ES-I3 (cell line): ENCODE measurements around the gene SSNA1.

Experiments
- H3K36me3 ChIP-seq: 2 replicates; pipeline ENCODE4 v1.6.1; 2013; ENCODE audit warnings: mild to moderate bottlenecking, low read length, control low read depth, moderate library complexity; ENCODE audit not compliant: insufficient read depth
- H3K4me1 ChIP-seq: 2 replicates; pipeline ENCODE4 v1.6.1; 2013; ENCODE audit warnings: mild to moderate bottlenecking, control low read depth, low read length; ENCODE audit not compliant: insufficient read depth
- H3K9ac ChIP-seq: 2 replicates; pipeline ENCODE4 v1.6.1; 2013; ENCODE audit warnings: low read depth, mild to moderate bottlenecking, low read length, moderate library complexity
- H3K9me3 ChIP-seq: 2 replicates; pipeline ENCODE4 v1.6.1; 2013; ENCODE audit warnings: mild to moderate bottlenecking, low read length, moderate library complexity; ENCODE audit not compliant: control insufficient read depth, insufficient read depth

The SSNA1 gene

GRCh38 chr9:137228506-137228967 lies 40.1 kb downstream of the SSNA1 start:
- no peak overlapping the region for H3K9ac ChIP-seq
- no peaks in the 10 kb centered on the region for H3K36me3 ChIP-seq

GRCh38 chr9:137228968-137229896 lies 40.8 kb downstream of the SSNA1 start:
- no peaks in the 10 kb centered on the region for H3K36me3 ChIP-seq
- H3K9ac ChIP-seq: no peak overlapping the region
- H3K9me3 ChIP-seq: no peaks in the 10 kb centered on the region
- no peaks in the 10 kb centered on the region for H3K4me1 ChIP-seq

More at GRCh38 chr9:137228506-137228967, 40.1 kb downstream of the SSNA1 start:
- Histone ChIP-seq H3K4me1 (no peaks in the 10 kb centered on the region), H3K9me3 (no peaks in the 10 kb centered on the region)

- H3K4me1 ChIP-seq: no peaks in the 10 kb centered on the region
- no peaks in the 10 kb centered on the region for H3K36me3 ChIP-seq
- no peak overlapping the region for H3K9ac ChIP-seq
- H3K9me3 ChIP-seq: no peaks in the 10 kb centered on the region
These were observed 41.6 kb downstream of the SSNA1 start for GRCh38 chr9:137229903-137230704.

- Histone ChIP-seq H3K4me1 (no peaks in the 10 kb centered on the region; the same call in 1 of the 2 replicates), H3K9ac (no peak within 1 kb of the TSS), H3K9me3 (no peaks in the 10 kb centered on the region), H3K36me3 (no peaks in the 10 kb centered on the region)
These were observed 42.4 kb downstream of the SSNA1 start, which contains the start of gene SLC34A3 for GRCh38 chr9:137230705-137231371. Gene SLC34A3, plus strand, starts transcription at chr9:137230901. Its CDS starts 802 bp downstream, at chr9:137231703.

DNA sequence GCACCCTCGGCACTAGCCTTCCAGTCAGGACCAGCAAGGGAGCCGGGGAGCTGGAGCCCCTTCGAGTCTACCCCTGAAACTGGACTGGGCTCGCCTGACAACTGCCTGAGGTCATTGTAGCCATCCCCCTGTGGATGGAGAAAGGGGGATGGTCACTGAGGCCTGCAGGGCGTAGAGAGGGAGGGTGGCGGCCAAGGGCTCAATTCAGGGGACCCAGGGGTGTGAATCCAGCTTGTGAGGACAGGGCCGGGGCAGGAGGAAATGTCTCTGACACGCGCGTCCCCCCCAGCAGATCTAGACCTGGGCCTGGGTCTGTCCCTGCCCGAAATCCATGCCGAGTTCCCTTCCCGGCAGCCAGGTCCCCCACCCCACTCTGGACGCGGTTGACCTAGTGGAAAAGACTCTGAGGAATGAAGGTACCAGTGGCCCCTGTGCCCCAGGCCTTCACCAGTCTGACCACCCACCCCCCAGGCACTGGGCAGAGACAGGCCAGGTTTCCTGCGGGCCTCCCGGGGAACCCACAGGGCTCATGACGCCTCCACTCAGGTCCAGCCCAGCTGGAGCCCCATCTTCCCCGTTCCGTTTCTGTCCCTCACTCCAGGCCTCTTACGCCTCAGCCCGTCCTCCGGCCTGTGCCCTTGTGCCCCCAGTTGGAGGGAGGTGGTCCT lies 43.0 kb downstream of the SSNA1 start:
- Histone ChIP-seq H3K9me3 (no peaks in the 10 kb centered on the region), H3K9ac (no peak overlapping the region), H3K4me1 (peaks cover 4% of the 10 kb centered on the region; the same call in 1 of the 2 replicates), H3K36me3 (no peaks in the 10 kb centered on the region)

- no peaks in the 10 kb centered on the region for H3K9me3 ChIP-seq
- peaks cover 10% of the 10 kb centered on the region; the same call in 1 of the 2 replicates for H3K4me1 ChIP-seq
- no peaks in the 10 kb centered on the region for H3K36me3 ChIP-seq
- no peak overlapping the region for H3K9ac ChIP-seq
These were observed 43.6 kb downstream of the SSNA1 start for GRCh38 chr9:137232101-137232500.

DNA sequence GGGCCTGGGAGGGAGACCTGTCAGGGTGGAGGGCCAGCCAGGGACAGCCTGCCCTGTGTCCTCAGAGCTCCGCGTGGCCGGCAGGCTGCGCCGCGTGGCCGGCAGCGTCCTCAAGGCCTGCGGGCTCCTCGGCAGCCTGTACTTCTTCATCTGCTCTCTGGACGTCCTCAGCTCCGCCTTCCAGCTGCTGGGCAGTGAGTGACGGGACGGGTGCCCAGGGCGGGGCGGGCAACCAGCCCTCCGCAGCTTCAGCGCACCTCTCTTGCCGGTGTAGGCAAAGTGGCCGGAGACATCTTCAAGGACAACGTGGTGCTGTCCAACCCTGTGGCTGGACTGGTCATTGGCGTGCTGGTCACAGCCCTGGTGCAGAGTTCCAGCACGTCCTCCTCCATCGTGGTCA lies 44.0 kb downstream of the SSNA1 start:
- Histone ChIP-seq H3K36me3 (no peaks in the 10 kb centered on the region), H3K4me1 (peaks cover 12% of the 10 kb centered on the region; the same call in 1 of the 2 replicates), H3K9ac (no peak overlapping the region)

GRCh38 chr9:137233143-137233980 lies 44.9 kb downstream of the SSNA1 start:
- H3K4me1 ChIP-seq: peaks cover 12% of the 10 kb centered on the region; the same call in 1 of the 2 replicates
- no peak overlapping the region for H3K9ac ChIP-seq
- no peaks in the 10 kb centered on the region for H3K9me3 ChIP-seq
- H3K36me3 ChIP-seq: no peaks in the 10 kb centered on the region

More for the DNA sequence above, 44.0 kb downstream of the SSNA1 start:
- H3K9me3 ChIP-seq: no peaks in the 10 kb centered on the region

GRCh38 chr9:137234055-137234697 lies 45.7 kb downstream of the SSNA1 start:
- no peaks in the 10 kb centered on the region for H3K36me3 ChIP-seq
- H3K9me3 ChIP-seq: no peaks in the 10 kb centered on the region
- H3K9ac ChIP-seq: no peak overlapping the region
- H3K4me1 ChIP-seq: peaks cover 12% of the 10 kb centered on the region; the same call in 1 of the 2 replicates

DNA sequence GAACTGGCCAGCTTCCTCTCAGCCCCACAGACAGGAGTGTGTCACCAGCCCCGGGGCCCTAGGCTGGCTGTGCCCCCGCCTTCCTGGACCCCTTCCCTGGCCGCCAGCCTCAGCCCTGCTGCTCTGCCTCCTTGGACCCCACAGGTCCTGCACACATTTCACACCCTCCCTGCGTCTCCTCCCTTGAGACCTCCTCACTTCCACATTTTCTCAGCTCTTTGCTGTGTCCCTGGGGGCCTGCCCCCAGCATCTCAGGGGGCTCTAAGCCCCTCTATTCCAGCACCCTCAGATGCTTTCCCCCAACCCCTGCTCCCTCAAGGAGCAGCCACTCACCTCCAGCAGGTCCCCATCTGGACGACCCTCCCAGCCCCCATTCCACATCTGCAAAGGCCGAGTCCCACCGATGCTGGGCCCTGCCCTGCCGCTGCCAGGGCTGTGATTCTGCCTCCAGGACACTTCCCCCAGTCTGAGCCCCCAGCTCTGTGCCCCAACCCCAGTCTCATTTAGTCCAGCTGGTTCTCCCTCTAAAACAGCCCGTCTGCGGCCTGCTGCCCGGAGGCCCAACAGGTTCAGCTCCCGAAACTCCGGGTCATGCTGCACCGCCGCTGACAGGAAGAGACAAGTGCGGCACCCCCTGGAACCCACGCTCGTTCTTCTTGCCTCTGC lies 46.4 kb downstream of the SSNA1 start:
- Histone ChIP-seq H3K4me1 (peaks cover 12% of the 10 kb centered on the region; the same call in 1 of the 2 replicates), H3K36me3 (no peaks in the 10 kb centered on the region), H3K9me3 (no peaks in the 10 kb centered on the region), H3K9ac (no peak overlapping the region)

DNA sequence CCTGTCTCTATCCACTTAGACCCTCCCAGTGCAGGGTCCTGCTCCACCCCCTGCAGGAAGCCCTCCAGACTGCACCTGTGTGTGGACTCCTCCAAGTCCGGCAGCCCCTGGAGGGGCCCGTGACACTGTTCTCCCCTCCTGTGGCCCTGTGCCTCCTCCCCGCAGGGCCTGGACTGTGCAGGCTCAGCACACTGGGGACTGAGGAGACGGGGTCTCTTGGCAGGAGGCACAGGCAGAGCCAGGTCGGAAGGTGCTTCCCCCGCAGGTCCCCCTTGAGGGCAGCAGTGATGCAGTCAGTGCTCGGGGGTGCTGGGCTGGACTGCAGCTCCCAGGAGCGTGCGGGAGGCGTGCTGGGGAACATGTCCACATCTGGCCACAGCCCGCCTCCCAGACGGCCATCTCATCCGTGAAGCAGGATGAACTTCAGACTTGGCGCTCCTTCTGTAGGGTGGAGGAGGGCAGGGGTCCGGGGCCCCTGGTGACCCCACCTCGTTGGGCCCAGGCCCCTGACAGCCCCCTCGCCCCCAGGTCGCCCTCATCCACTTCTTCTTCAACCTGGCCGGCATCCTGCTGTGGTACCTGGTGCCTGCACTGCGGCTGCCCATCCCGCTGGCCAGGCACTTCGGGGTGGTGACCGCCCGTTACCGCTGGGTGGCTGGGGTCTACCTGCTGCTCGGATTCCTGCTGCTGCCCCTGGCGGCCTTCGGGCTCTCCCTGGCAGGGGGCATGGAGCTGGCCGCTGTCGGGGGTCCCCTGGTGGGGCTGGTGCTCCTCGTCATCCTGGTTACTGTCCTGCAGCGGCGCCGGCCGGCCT lies 47.2 kb downstream of the SSNA1 start:
- no peaks in the 10 kb centered on the region for H3K36me3 ChIP-seq
- no peaks in the 10 kb centered on the region for H3K9me3 ChIP-seq
- H3K4me1 ChIP-seq: peaks cover 12% of the 10 kb centered on the region; the same call in 1 of the 2 replicates
- no peak overlapping the region for H3K9ac ChIP-seq
